Measurements from ENCODE around the gene P2RX2.

Gene P2RX2

GRCh38 chr12:132620899-132621656 is 2.5 kb downstream of the P2RX2 start:
- H3K79me2 ChIP-seq (ENCODE audit: control insufficient read depth, low read length) = no peaks in the 10 kb centered on the region
- no peaks in the 10 kb centered on the region for H3K4me1 ChIP-seq (ENCODE audit: control insufficient read depth, low read length)
- no peak overlapping the region for H3K4me2 ChIP-seq (ENCODE audit: low read length)
- H3K4me3 ChIP-seq (ENCODE audit: low read length) = no peak overlapping the region
- no peak for TF ChIP-seq EZH2phosphoT487 (IDR thresholded peaks at IDR 0.05; ENCODE audit: borderline replicate concordance, low read length)
- TF ChIP-seq CTCF (IDR thresholded peaks at IDR 0.05; ENCODE audit: low read depth, low read length, poor library complexity, severe bottlenecking) = no peak
- no peaks in the 10 kb centered on the region for H4K20me1 ChIP-seq (ENCODE audit: control insufficient read depth, insufficient read depth, low read depth, low read length)
- H3K27ac ChIP-seq (ENCODE audit: low read depth, low read length) = no peak overlapping the region
- H3K9me3 ChIP-seq (ENCODE audit: control insufficient read depth, insufficient read depth, low read length) = peaks cover 2% of the 10 kb centered on the region; the same call in 1 of the 2 replicates
- H3K36me3 ChIP-seq (ENCODE audit: control insufficient read depth, low read length) = peaks cover 35% of the 10 kb centered on the region
- peaks cover 7% of the 10 kb centered on the region for H3F3A ChIP-seq (ENCODE audit: control insufficient read depth, insufficient read depth)
- no peaks in the 10 kb centered on the region for H3K27me3 ChIP-seq (ENCODE audit: control insufficient read depth, low read length)
- H3K9me2 ChIP-seq (replicated peaks; ENCODE audit: control insufficient read depth, low read length) = no peaks in the 10 kb centered on the region

GRCh38 chr12:132621657-132622435 is 3.3 kb downstream of the P2RX2 start:
- no peak for TF ChIP-seq EZH2phosphoT487 (IDR thresholded peaks at IDR 0.05; ENCODE audit: borderline replicate concordance, low read length)
- TF ChIP-seq CTCF (IDR thresholded peaks at IDR 0.05; ENCODE audit: low read depth, low read length, poor library complexity, severe bottlenecking) = no peak

GRCh38 chr12:132622437-132623071 is 4.0 kb downstream of the P2RX2 start:
- no peak for TF ChIP-seq EZH2phosphoT487 (IDR thresholded peaks at IDR 0.05; ENCODE audit: borderline replicate concordance, low read length)
- no peak for TF ChIP-seq CTCF (IDR thresholded peaks at IDR 0.05; ENCODE audit: low read depth, low read length, poor library complexity, severe bottlenecking)

More at GRCh38 chr12:132621657-132622435, 3.3 kb downstream of the P2RX2 start:
- no peak overlapping the region for H3K27ac ChIP-seq (ENCODE audit: low read depth, low read length)
- no peak overlapping the region for H3K4me3 ChIP-seq (ENCODE audit: low read length)
- peaks cover 9% of the 10 kb centered on the region for H3F3A ChIP-seq (ENCODE audit: control insufficient read depth, insufficient read depth)
- no peaks in the 10 kb centered on the region for H3K4me1 ChIP-seq (ENCODE audit: control insufficient read depth, low read length)
- no peaks in the 10 kb centered on the region for H3K9me3 ChIP-seq (ENCODE audit: control insufficient read depth, insufficient read depth, low read length)
- no peaks in the 10 kb centered on the region for H3K9me2 ChIP-seq (replicated peaks; ENCODE audit: control insufficient read depth, low read length)
- peaks cover 42% of the 10 kb centered on the region for H3K36me3 ChIP-seq (ENCODE audit: control insufficient read depth, low read length)
- H4K20me1 ChIP-seq (ENCODE audit: control insufficient read depth, insufficient read depth, low read depth, low read length) = no peaks in the 10 kb centered on the region
- no peak overlapping the region for H3K4me2 ChIP-seq (ENCODE audit: low read length)
- H3K79me2 ChIP-seq (ENCODE audit: control insufficient read depth, low read length) = no peaks in the 10 kb centered on the region
- no peaks in the 10 kb centered on the region for H3K27me3 ChIP-seq (ENCODE audit: control insufficient read depth, low read length)

More at GRCh38 chr12:132622437-132623071, 4.0 kb downstream of the P2RX2 start:
- H3K4me1 ChIP-seq (ENCODE audit: control insufficient read depth, low read length) = no peaks in the 10 kb centered on the region
- H3K4me2 ChIP-seq (ENCODE audit: low read length) = no peak overlapping the region
- no peaks in the 10 kb centered on the region for H3K27me3 ChIP-seq (ENCODE audit: control insufficient read depth, low read length)
- H3K9me3 ChIP-seq (ENCODE audit: control insufficient read depth, insufficient read depth, low read length) = no peaks in the 10 kb centered on the region
- H3K79me2 ChIP-seq (ENCODE audit: control insufficient read depth, low read length) = no peaks in the 10 kb centered on the region
- H4K20me1 ChIP-seq (ENCODE audit: control insufficient read depth, insufficient read depth, low read depth, low read length) = no peaks in the 10 kb centered on the region
- no peaks in the 10 kb centered on the region for H3K9me2 ChIP-seq (replicated peaks; ENCODE audit: control insufficient read depth, low read length)
- no peak overlapping the region for H3K27ac ChIP-seq (ENCODE audit: low read depth, low read length)
- H3K4me3 ChIP-seq (ENCODE audit: low read length) = no peak overlapping the region
- H3K36me3 ChIP-seq (ENCODE audit: control insufficient read depth, low read length) = peaks cover 43% of the 10 kb centered on the region
- H3F3A ChIP-seq (ENCODE audit: control insufficient read depth, insufficient read depth) = peaks cover 6% of the 10 kb centered on the region
